VCaP (cell line): ENCODE results near the gene UBE4A.

ENCODE experiments used
- H3K27ac ChIP-seq: fragments of 450-650 bp; 2 replicates; pipeline ENCODE4 v1.5.1; 2017
- TF ChIP-seq, protein P1 (sequence below): fragments of 450-650 bp; conservative IDR thresholded peaks from 2 replicates; pipeline ENCODE4 v1.5.1; 2017; ENCODE audit warnings: mild to moderate bottlenecking, moderate library complexity

Gene UBE4A

DNA sequence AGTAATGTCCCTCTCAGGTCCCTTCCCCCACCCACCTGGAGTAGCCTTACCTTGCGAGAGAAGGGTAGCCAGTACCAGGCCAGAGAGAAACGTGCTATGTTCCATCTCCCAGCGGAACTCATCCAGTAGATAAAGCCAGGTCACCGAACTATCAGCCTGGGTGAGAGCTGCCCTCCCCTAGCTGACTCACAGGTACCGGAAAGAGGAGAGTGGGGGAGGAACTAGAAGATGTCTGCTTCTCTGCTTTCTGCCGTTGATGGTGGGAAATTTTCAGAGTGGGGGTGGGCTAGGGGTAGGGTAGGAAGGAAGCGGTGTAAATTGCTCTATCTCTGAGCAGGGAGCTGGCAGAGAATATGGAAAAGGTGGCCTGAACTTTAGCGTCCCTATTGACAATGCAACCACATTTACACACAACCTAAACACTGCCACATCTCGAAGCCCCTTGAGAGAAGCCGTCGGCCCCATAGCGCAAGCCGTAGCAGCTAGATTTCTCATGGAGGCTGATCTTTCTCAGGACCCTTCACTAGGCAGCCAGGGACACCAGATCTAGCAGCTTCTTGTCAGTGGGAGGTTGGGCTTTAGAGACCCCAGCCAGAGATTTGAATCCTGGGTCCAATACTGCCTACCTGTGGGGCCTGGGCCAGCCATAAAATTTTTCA lies 16.8 kb upstream of the UBE4A start, which contains the start of gene CD3D:
TSS of gene CD3D (minus strand) at position 203 of the 659 bp plus-strand sequence. CDS start at position 105, 98 bp downstream.
- TF ChIP-seq, protein P1, sequence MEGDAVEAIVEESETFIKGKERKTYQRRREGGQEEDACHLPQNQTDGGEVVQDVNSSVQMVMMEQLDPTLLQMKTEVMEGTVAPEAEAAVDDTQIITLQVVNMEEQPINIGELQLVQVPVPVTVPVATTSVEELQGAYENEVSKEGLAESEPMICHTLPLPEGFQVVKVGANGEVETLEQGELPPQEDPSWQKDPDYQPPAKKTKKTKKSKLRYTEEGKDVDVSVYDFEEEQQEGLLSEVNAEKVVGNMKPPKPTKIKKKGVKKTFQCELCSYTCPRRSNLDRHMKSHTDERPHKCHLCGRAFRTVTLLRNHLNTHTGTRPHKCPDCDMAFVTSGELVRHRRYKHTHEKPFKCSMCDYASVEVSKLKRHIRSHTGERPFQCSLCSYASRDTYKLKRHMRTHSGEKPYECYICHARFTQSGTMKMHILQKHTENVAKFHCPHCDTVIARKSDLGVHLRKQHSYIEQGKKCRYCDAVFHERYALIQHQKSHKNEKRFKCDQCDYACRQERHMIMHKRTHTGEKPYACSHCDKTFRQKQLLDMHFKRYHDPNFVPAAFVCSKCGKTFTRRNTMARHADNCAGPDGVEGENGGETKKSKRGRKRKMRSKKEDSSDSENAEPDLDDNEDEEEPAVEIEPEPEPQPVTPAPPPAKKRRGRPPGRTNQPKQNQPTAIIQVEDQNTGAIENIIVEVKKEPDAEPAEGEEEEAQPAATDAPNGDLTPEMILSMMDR, result no peak

DNA sequence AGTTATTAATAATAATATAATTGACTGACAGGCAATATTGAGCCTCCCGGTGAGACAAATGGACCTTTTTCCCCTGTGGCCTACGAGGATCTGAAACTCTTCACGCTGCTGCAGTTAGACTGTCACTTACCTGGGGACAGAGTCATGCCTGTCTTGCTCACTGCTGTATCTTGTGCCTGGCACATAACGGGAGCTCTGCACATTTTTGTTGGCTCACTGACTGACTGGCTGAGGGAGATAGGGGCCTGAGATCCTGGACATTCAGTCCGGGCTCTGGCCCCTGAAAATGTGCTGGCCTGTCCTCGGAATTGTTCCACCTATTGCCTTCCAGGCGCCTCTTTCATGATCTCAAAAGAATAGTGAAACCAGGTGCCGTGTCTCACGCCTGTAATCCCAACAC lies 16.2 kb upstream of the UBE4A start:
- TF ChIP-seq, protein P1, result no peak
- H3K27ac ChIP-seq, result no peak overlapping the region

More for the DNA sequence above, 16.8 kb upstream of the UBE4A start, which contains the start of gene CD3D:
- no peak within 1 kb of the TSS for H3K27ac ChIP-seq

DNA sequence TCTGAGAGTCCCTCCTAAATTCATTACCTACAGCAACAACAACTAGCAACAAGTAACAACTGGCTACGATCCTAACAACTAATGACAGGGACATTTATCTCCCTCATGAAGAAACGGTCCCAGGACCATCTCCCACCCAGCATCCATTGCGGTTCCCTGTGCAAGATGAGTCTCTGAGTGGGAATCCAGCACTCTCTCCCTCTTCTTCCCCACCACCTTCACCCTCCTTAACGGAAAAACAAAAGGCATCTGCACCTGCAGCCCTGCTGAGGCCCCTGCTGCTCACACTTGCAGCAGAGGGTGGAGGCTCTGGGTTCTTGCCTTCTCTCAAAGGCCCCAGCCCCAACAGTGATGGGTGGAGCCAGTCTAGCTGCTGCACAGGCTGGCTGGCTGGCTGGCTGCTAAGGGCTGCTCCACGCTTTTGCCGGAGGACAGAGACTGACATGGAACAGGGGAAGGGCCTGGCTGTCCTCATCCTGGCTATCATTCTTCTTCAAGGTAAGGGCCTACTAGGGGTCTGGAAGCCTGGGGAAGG lies 15.4 kb upstream of the UBE4A start, which contains the start of gene CD3G:
TSS of gene CD3G (plus strand) at position 364 of the 535 bp plus-strand sequence. CDS start at position 444, 80 bp downstream.
- TF ChIP-seq, protein P1, result no peak
- H3K27ac ChIP-seq, result no peak within 1 kb of the TSS

DNA sequence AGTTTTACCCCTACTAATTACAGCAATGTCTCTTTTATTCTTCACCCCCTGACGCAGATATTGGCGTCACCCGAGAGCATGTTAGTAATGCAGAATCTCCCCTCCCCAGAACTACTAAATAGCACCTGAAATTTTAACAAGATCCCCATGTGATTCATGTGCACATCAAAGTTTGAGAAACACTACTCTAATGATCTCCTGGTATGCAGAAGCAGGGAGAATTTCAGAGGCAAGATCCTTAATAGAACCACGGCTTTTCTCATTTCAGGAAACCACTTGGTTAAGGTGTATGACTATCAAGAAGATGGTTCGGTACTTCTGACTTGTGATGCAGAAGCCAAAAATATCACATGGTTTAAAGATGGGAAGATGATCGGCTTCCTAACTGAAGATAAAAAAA lies 9.9 kb upstream of the UBE4A start:
- no peak overlapping the region for H3K27ac ChIP-seq

DNA sequence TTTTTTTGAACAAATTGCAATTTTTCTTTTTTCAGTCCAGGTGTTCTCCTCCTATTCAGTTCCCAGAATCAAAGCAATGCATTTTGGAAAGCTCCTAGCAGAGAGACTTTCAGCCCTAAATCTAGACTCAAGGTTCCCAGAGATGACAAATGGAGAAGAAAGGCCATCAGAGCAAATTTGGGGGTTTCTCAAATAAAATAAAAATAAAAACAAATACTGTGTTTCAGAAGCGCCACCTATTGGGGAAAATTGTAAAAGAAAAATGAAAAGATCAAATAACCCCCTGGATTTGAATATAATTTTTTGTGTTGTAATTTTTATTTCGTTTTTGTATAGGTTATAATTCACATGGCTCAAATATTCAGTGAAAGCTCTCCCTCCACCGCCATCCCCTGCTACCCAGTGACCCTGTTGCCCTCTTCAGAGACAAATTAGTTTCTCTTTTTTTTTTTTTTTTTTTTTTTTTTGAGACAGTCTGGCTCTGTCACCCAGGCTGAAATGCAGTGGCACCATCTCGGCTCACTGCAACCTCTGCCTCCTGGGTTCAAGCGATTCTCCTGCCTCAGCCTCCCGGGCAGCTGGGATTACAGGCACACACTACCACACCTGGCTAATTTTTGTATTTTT lies 6.2 kb upstream of the UBE4A start:
- TF ChIP-seq, protein P1, result peak; percentile 78
- no peak overlapping the region for H3K27ac ChIP-seq

More for the DNA sequence above, 9.9 kb upstream of the UBE4A start:
- TF ChIP-seq, protein P1, result no peak

DNA sequence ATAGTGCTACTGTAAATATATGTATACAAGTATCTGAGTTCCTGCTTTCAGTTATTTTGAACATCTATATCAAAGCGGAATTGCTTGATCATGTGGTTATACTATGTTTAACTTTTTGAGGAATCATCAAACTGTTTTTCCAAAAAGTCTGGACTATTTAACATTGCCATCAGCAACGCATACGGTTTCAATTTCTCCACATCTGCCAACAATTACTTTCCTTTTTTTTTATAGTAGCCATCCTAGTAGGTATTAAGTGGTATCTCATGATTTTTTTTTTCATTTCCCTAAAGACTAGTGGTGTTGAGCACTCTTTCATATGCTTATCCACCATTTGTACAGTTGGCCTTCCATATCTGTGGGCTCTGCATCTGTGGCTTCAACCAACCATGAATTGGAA lies 1.3 kb upstream of the UBE4A start:
- TF ChIP-seq, protein P1, result no peak
- no peak overlapping the region for H3K27ac ChIP-seq

DNA sequence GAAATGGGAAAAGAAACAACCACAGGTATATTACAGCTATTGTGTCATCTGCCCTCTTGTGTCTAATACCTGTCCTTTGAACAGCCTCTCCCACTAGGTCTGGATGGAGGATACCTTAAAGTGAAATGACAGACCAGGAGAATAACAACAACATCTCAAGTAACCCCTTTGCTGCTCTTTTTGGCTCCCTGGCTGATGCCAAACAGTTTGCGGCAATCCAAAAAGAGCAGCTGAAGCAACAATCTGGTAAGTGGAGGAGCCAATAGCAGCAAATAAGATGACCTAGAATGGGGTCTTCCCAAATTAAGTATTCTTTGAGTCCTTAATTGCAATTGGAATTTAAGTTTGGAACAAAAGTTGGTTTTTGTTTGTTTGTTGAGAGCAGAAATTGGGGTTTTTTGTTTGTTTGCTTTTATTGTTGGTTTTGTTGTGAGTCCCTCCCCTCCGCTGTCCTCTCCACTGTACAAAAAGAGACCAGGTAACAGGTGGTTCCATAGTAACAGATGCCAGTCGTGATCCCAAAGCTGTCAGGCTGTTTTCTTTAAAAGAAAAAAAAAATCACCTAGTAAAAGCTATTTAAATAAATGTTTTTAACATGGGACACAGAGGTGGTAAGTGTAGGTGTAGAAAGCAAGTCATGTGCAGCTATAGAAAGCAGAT lies 5.7 kb downstream of the UBE4A start:
- TF ChIP-seq, protein P1, result no peak
- H3K27ac ChIP-seq, result peak overlapping the region; percentile 70
